H1 (cell line): Measurements from ENCODE around the gene SEPTIN2. TPM values are rescaled to one million over a fixed set of nuclear protein-coding genes. Genes with fewer than 3 reads are reported as not detected.
A peak's percentile ranks its signal among the peaks of the same experiment; 100 is the strongest.

ENCODE experiments used
- CTCF ChIA-PET: fragments of 300-600 bp; sonication (Branson Sonifier 250); formaldehyde crosslinking; loops from one replicate; lab custom pipeline; 2021; ENCODE audit not compliant: partially characterized antibody; lab: Charles Lee
- POLR2A ChIA-PET: fragments of 300-600 bp; sonication (Branson Sonifier 250); formaldehyde crosslinking; loops from one replicate; lab custom pipeline; 2021; ENCODE audit warnings: inconsistent platforms; ENCODE audit not compliant: partially characterized antibody; lab: Charles Lee
- DNase-seq, 2 experiments: peaks; one replicate each; pipeline versions ENCODE4 v3.0.0 to v3.0.0-alpha.2; 2010 to 2022; ENCODE audit warnings: low spot score in 2 of 2, low read depth in 1 of 2, mixed read lengths in 1 of 2
- FAIRE-seq: peaks from 2 replicates; lab custom pipeline; 2011; peaks lifted over from hg19 to GRCh38; lab: Jason Lieb, UNC
- H2AFZ ChIP-seq: 2 replicates; pipeline ENCODE4 v1.8.1; 2012; ENCODE audit warnings: low read length, inconsistent platforms
- H2AK5ac ChIP-seq: 2 replicates; pipeline ENCODE4 v1.6.1; 2013; ENCODE audit warnings: low read depth, low read length
- H2BK120ac ChIP-seq: replicated peaks from 2 replicates; pipeline ENCODE3; 2013; ENCODE audit warnings: low read depth, low read length, inconsistent platforms
- H2BK12ac ChIP-seq: 2 replicates; pipeline ENCODE4 v1.6.1; 2013; ENCODE audit warnings: low read depth, low read length
- H2BK15ac ChIP-seq: 2 replicates; pipeline ENCODE4 v1.6.1; 2013; ENCODE audit warnings: low read length
- H2BK20ac ChIP-seq: 2 replicates; pipeline ENCODE4 v1.6.1; 2013; ENCODE audit warnings: low read length
- H2BK5ac ChIP-seq: 2 replicates; pipeline ENCODE4 v1.6.1; 2013; ENCODE audit warnings: low read depth, low read length
- H3K14ac ChIP-seq: 2 replicates; pipeline ENCODE4 v1.6.1; 2013; ENCODE audit warnings: inconsistent platforms; ENCODE audit not compliant: insufficient read length
- H3K18ac ChIP-seq: 2 replicates; pipeline ENCODE4 v1.6.1; 2013; ENCODE audit warnings: low read length; ENCODE audit errors: extremely low read depth
- H3K23ac ChIP-seq: 2 replicates; pipeline ENCODE4 v1.6.1; 2013; ENCODE audit warnings: inconsistent platforms; ENCODE audit not compliant: insufficient read length
- H3K23me2 ChIP-seq: 2 replicates; pipeline ENCODE4 v1.6.1; 2013; ENCODE audit warnings: low read depth, low read length
- H3K27ac ChIP-seq: 2 replicates; pipeline ENCODE4 v1.6.1; 2011; ENCODE audit warnings: low read depth, low read length, inconsistent platforms
- H3K27me3 ChIP-seq, 4 experiments: replicated peaks in 1 of 4; 1 replicate in 1 of 4; 2 replicates in 3 of 4; pipeline versions ENCODE4 v1.6.1 to v1.8.1; 2011 to 2013; ENCODE audit warnings: low read length in 3 of 4, mild to moderate bottlenecking in 3 of 4, inconsistent platforms in 2 of 4, mixed read lengths in 2 of 4, moderate library complexity in 1 of 4; ENCODE audit not compliant: control insufficient read depth in 3 of 4, insufficient read depth in 3 of 4; ENCODE audit errors: extremely low read depth in 1 of 4
- H3K36me3 ChIP-seq, 4 experiments: 2 replicates each; pipeline versions ENCODE4 v1.6.1 to v1.8.1; 2011 to 2013; ENCODE audit warnings: mild to moderate bottlenecking in 4 of 4, low read length in 3 of 4, moderate library complexity in 2 of 4, control low read depth in 1 of 4, inconsistent platforms in 1 of 4; ENCODE audit not compliant: insufficient read depth in 4 of 4, control insufficient read depth in 2 of 4
- H3K4ac ChIP-seq: replicated peaks from 2 replicates; pipeline ENCODE3; 2013; ENCODE audit warnings: low read length, low read depth, mixed read lengths, inconsistent platforms; ENCODE audit not compliant: insufficient read length
- H3K4me1 ChIP-seq, 4 experiments: replicated peaks in 1 of 4; 1 replicate in 1 of 4; 2 replicates in 3 of 4; pipeline versions ENCODE4 v1.6.1 to v1.8.1; 2011 to 2013; ENCODE audit warnings: low read length in 3 of 4, inconsistent platforms in 2 of 4, mixed read lengths in 1 of 4; ENCODE audit not compliant: insufficient read depth in 4 of 4, control insufficient read depth in 3 of 4
- H3K4me2 ChIP-seq, 2 experiments: 2 replicates each; pipeline versions ENCODE4 v1.6.1 to v1.8.1; 2011 to 2013; ENCODE audit warnings: low read depth in 2 of 2, low read length in 2 of 2, control low read depth in 1 of 2, inconsistent platforms in 1 of 2, mild to moderate bottlenecking in 1 of 2; ENCODE audit not compliant: insufficient read depth in 1 of 2
- H3K4me3 ChIP-seq, 4 experiments: fragments of 200-600, 300-600 bp in 1 of 4; sonication (generic), shearing (Covaris generic), sonication (Bioruptor Twin) in 1 of 4; 2 replicates each; pipeline versions ENCODE4 v1.5.1 to v1.8.1; 2011 to 2016; ENCODE audit warnings: low read length in 4 of 4, low read depth in 3 of 4, control low read depth in 2 of 4, inconsistent platforms in 2 of 4, mild to moderate bottlenecking in 2 of 4, mixed read lengths in 1 of 4, moderate library complexity in 1 of 4; ENCODE audit not compliant: insufficient read depth in 2 of 4; ENCODE audit errors: extremely low read depth in 1 of 4
- H3K56ac ChIP-seq: replicated peaks from 2 replicates; pipeline ENCODE3; 2013; ENCODE audit warnings: low read depth, mild to moderate bottlenecking, mixed read lengths, low read length, inconsistent platforms; ENCODE audit not compliant: insufficient read length
- H3K79me1 ChIP-seq: 2 replicates; pipeline ENCODE4 v1.6.1; 2013; ENCODE audit warnings: low read depth, low read length, control low read depth
- H3K79me2 ChIP-seq, 2 experiments: 2 replicates each; pipeline versions ENCODE4 v1.6.1 to v1.8.1; 2012 to 2013; ENCODE audit warnings: low read length in 2 of 2, mild to moderate bottlenecking in 2 of 2, inconsistent platforms in 1 of 2; ENCODE audit not compliant: insufficient read depth in 2 of 2, control insufficient read depth in 1 of 2
- H3K9ac ChIP-seq, 4 experiments: replicated peaks in 1 of 4; 1 replicate in 1 of 4; 2 replicates in 3 of 4; pipeline versions ENCODE4 v1.6.1 to v1.8.1; 2011 to 2013; ENCODE audit warnings: low read depth in 3 of 4, low read length in 3 of 4, control low read depth in 2 of 4, mild to moderate bottlenecking in 2 of 4, moderate library complexity in 2 of 4, inconsistent platforms in 1 of 4; ENCODE audit errors: extremely low read depth in 1 of 4
- H3K9me3 ChIP-seq, 2 experiments: 2 replicates each; pipeline versions ENCODE4 v1.6.1 to v1.8.1; 2012 to 2013; ENCODE audit warnings: mild to moderate bottlenecking in 2 of 2, moderate library complexity in 2 of 2, control low read depth in 1 of 2, inconsistent platforms in 1 of 2, low read depth in 1 of 2, low read length in 1 of 2, mixed read lengths in 1 of 2; ENCODE audit not compliant: insufficient read depth in 2 of 2
- H4K20me1 ChIP-seq, 2 experiments: replicated peaks in 1 of 2; 2 replicates each; pipeline versions ENCODE3 to v1.8.1; 2011 to 2013; ENCODE audit warnings: inconsistent platforms in 2 of 2, low read length in 2 of 2, mild to moderate bottlenecking in 1 of 2; ENCODE audit not compliant: insufficient read depth in 2 of 2, control insufficient read depth in 1 of 2
- H4K5ac ChIP-seq: 2 replicates; pipeline ENCODE4 v1.6.1; 2013; ENCODE audit warnings: low read length, low read depth, mixed read lengths, inconsistent platforms; ENCODE audit not compliant: insufficient read length
- H4K8ac ChIP-seq: 2 replicates; pipeline ENCODE4 v1.8.0; 2013; ENCODE audit warnings: mild to moderate bottlenecking, moderate library complexity, low read length, inconsistent platforms; ENCODE audit not compliant: insufficient read depth; ENCODE audit errors: extremely low read depth
- H4K91ac ChIP-seq: replicated peaks from 2 replicates; pipeline ENCODE3; 2013; ENCODE audit warnings: low read length, mixed read lengths, inconsistent platforms; ENCODE audit not compliant: insufficient read length
- ASH2L ChIP-seq: fragments of 200-600, 300-600 bp; sonication (generic); IDR thresholded peaks from one replicate; pipeline ENCODE4 v1.7.1; 2017; ENCODE audit warnings: low read length
- EGR1 ChIP-seq: IDR thresholded peaks from 2 replicates; pipeline ENCODE4 v1.6.1; 2011; ENCODE audit warnings: low read depth, low read length, borderline replicate concordance
- EP300 ChIP-seq, 2 experiments: IDR thresholded peaks; 1 replicate in 1 of 2; 2 replicates in 1 of 2; pipeline ENCODE4 v1.6.1; 2011 to 2012; ENCODE audit warnings: low read depth in 2 of 2, low read length in 2 of 2, mild to moderate bottlenecking in 2 of 2, borderline replicate concordance in 1 of 2, inconsistent platforms in 1 of 2, moderate library complexity in 1 of 2
- GTF2F1 ChIP-seq: IDR thresholded peaks from 2 replicates; pipeline ENCODE4 v1.6.1; 2012; ENCODE audit warnings: low read depth, low read length, improper control_type of control experiment, borderline replicate concordance
- MAX ChIP-seq: IDR thresholded peaks from 2 replicates; pipeline ENCODE4 v1.6.1; 2012; ENCODE audit warnings: inconsistent platforms
- NRF1 ChIP-seq: IDR thresholded peaks from 2 replicates; pipeline ENCODE4 v1.6.1; 2011; ENCODE audit warnings: mild to moderate bottlenecking, low read depth, low read length, improper control_type of control experiment
- TCF12 ChIP-seq: IDR thresholded peaks from 2 replicates; pipeline ENCODE4 v1.6.1; 2011; ENCODE audit warnings: low read depth, mild to moderate bottlenecking, low read length
- WGBS, 2 experiments: shearing (Covaris generic) in 1 of 2; methylation state at CpG; one replicate each; pipeline versions ENCODE4 v1.1.6 to v1.1.7; 2013 to 2015; ENCODE audit warnings: low lambda C conversion rate in 2 of 2, mixed read lengths in 2 of 2, inconsistent platforms in 1 of 2, low coverage in 1 of 2, missing lambda C conversion rate in 1 of 2; ENCODE audit not compliant: insufficient replicate concordance in 2 of 2, insufficient coverage in 1 of 2, insufficient read length in 1 of 2; ENCODE audit errors: extremely low coverage in 1 of 2, missing lambda C conversion rate in 1 of 2; 5-methylcytosine and 5-hydroxymethylcytosine counted together
- long read RNA-seq, 2 experiments: library from RNA in 1 of 2; library from capped mRNA in 1 of 2; stranded (forward); transcript quantifications; one replicate each; pipeline ENCODE4 v2.0.0, GENCODE V29; 2021; ENCODE audit warnings: inconsistent platforms in 1 of 2
- polyA minus RNA-seq, 3 experiments: library from RNA; depleted of rRNA, polyadenylated mRNA; stranded (reverse); fragments of >200 nt; gene quantifications; 1 replicate in 2 of 3; 2 replicates in 1 of 3; pipeline ENCODE4 v1.2.3, GENCODE V29; 2011
- polyA plus RNA-seq, 7 experiments: library from polyadenylated mRNA; depleted of rRNA in 3 of 7; stranded (reverse) in 5 of 7; unstranded in 2 of 7; fragments of >200 nt in 5 of 7; fragments of 200-250 nt in 2 of 7; gene quantifications; 1 replicate in 5 of 7; 2 replicates in 1 of 7; 4 replicates in 1 of 7; pipeline versions ENCODE4 v1.2.1 to v1.2.3, GENCODE V29; 2011 to 2013; ENCODE audit warnings: missing spikeins in 2 of 7, mixed read lengths in 2 of 7
- total RNA-seq: library from RNA; stranded (reverse); fragmentation: NEBNext Ultra II Directional; extraction: Animal tissue kit (Norgen Biotek cat#: 25700); gene quantifications from 2 replicates; pipeline ENCODE4 v1.2.1, GENCODE V29; 2021

SEPTIN2 gene
- total RNA-seq, result 373 and 392 TPM in 2 replicates
- polyA plus RNA-seq (2011; rRNA removed), result 288 and 650 TPM in 2 replicates
- 371 TPM for polyA plus RNA-seq (2011; cell fraction: cytosol; rRNA removed)
- polyA plus RNA-seq (2011; cell fraction: nucleus; rRNA removed), result 129 TPM
- polyA plus RNA-seq (2012, experiment 1 of 2), result 266 to 324 TPM (median 286 TPM) in 4 replicates
- polyA plus RNA-seq (2012, experiment 2 of 2), result 36.9 TPM
- 224 TPM for polyA plus RNA-seq (2013, experiment 1 of 2)
- 227 TPM for polyA plus RNA-seq (2013, experiment 2 of 2)
- 293 and 438 TPM in 2 replicates for polyA minus RNA-seq (2011; rRNA and poly(A)+ RNA removed)
- 150 TPM for polyA minus RNA-seq (2011; cell fraction: cytosol; rRNA and poly(A)+ RNA removed)
- 219 TPM for polyA minus RNA-seq (2011; cell fraction: nucleus; rRNA and poly(A)+ RNA removed)
- long read RNA-seq, experiment 1, transcript SEPT2-203 (13 exons, 3,315 nt), result major isoform, 12 of 312 reads
- long read RNA-seq, experiment 1, partial matches to known transcripts, result 283 of 312 reads
- long read RNA-seq, experiment 1, other reads (novel, unspliced or antisense), result 14 of 312 reads
- long read RNA-seq, experiment 2, transcript SEPT2-203 (13 exons, 3,315 nt), result major isoform, 240 of 762 reads
- long read RNA-seq, experiment 2, transcript SEPT2-204 (13 exons, 3,701 nt), result minor isoform, 12 of 762 reads
- long read RNA-seq, experiment 2, transcript SEPT2-223 (2 exons, 801 nt), result minor isoform, 11 of 762 reads
- long read RNA-seq, experiment 2, partial matches to known transcripts, result 453 of 762 reads
- long read RNA-seq, experiment 2, other reads (novel, unspliced or antisense), result 44 of 762 reads

- Histone ChIP-seq H3K18ac (peak within 1 kb of the TSS; percentile 99), H3K4me1 (peaks cover 0 to 6% (median 1%) of the 10 kb centered on the region in 4 experiments; a peak in 2 of 7 replicates), H3K9ac (peak within 1 kb of the TSS; percentile 93 to 99 (median 98)), H4K20me1 (peaks cover 12 to 14% of the 10 kb centered on the region in 2 experiments), H4K91ac (peak within 1 kb of the TSS; percentile 100), H2BK12ac (peak within 1 kb of the TSS; percentile 99; the same call in 1 of the 2 replicates), H2BK5ac (peak within 1 kb of the TSS; percentile 100), H3K56ac (peak within 1 kb of the TSS; percentile 99), H3K4me3 (peak within 1 kb of the TSS; percentile 72 to 100 (median 97)), H3K27ac (peak within 1 kb of the TSS; percentile 100), H2BK15ac (peak within 1 kb of the TSS; percentile 62; the same call in 1 of the 2 replicates), H3K14ac (peak within 1 kb of the TSS; percentile 99), H3K23me2 (peaks cover 10% of the 10 kb centered on the region), H4K8ac (peak within 1 kb of the TSS; percentile 100), H3K4ac (peak within 1 kb of the TSS; percentile 100), H3K4me2 (peak within 1 kb of the TSS; percentile 90 to 93), H3K23ac (no peak within 1 kb of the TSS), H3K79me2 (peaks cover 74 to 90% of the 10 kb centered on the region in 2 experiments), H2AFZ (peak within 1 kb of the TSS; percentile 87), H4K5ac (peak within 1 kb of the TSS; percentile 99), H2AK5ac (peak within 1 kb of the TSS; percentile 87), H3K27me3 (no peaks in the 10 kb centered on the region), H3K9me3 (no peaks in the 10 kb centered on the region), H3K36me3 (peaks cover 0 to 7% (median 0%) of the 10 kb centered on the region in 4 experiments; a peak in 1 of 8 replicates), H3K79me1 (peaks cover 3% of the 10 kb centered on the region; the same call in 1 of the 2 replicates), H2BK20ac (no peak within 1 kb of the TSS), H2BK120ac (peak within 1 kb of the TSS; percentile 81)
- ChIA-PET POLR2A (interaction anchor here (0.6 to 3.6 kb wide), 23 partner anchors 9 to 321 kb away, joined by 3 to 47 read pairs (median 5); partner anchors contain the start of genes ATG4B, FARP2 and THAP4), CTCF (no interaction called here)
- no peak for FAIRE-seq
- peak in 1 of 2 experiments; percentile 99 for DNase-seq
- 1% methylated on average over 38 of the region's 75 CpGs; no CpG with 5 or more reads in 1 of the 2 experiments for WGBS, 2 experiments
- no peak for TF ChIP-seq NRF1
- TF ChIP-seq GTF2F1, result peak; percentile 21; the same call in 1 of the 2 replicates
- no peak for TF ChIP-seq EGR1
- TF ChIP-seq TCF12, result no peak
- 0 out of 2 replicates have a peak, but pooled peaks have one; percentile 7 for TF ChIP-seq MAX
- 0 out of 3 replicates have a peak, but pooled peaks of 1 of the 2 experiments have one; percentile 0 for TF ChIP-seq EP300 (IDR thresholded peaks at IDR 0.05; ENCODE audit: borderline replicate concordance in 1 of 2, low read depth in 2 of 2, low read length in 2 of 2)
- TF ChIP-seq ASH2L, result peak; percentile 78
These were observed at the start of gene SEPTIN2 for GRCh38 chr2:241315879-241316631. SEPTIN2 (plus strand) TSS chr2:241315925; CDS start chr2:241324233, 8,308 bp downstream.
